Common myeloid progenitor, CD34-positive (primary cell): ENCODE results near the gene HHAT.

ENCODE experiments used
- CTCF ChIA-PET: fragments of 350-600 bp; sonication (Branson Sonifier 250); formaldehyde crosslinking; loops from one replicate; lab custom pipeline; 2021; ENCODE audit warnings: antibody characterized with exemption; lab: Charles Lee
- POLR2A ChIA-PET: fragments of 350-600 bp; sonication (Branson Sonifier 250); formaldehyde crosslinking; loops from one replicate; lab custom pipeline; 2021; ENCODE audit warnings: antibody characterized with exemption; lab: Charles Lee
- DNase-seq, 3 donors: peaks; one replicate each; pipeline versions ENCODE4 v3.0.0 to v3.0.0-alpha.2; 2013
- H3K27ac ChIP-seq, 2 experiments: 1 replicate in 1 of 2; 2 replicates in 1 of 2; pipeline ENCODE4 v1.7.0; 2013; ENCODE audit warnings: inconsistent platforms in 2 of 2, low read length in 2 of 2, mild to moderate bottlenecking in 2 of 2, low read depth in 1 of 2, moderate library complexity in 1 of 2; ENCODE audit not compliant: severe bottlenecking in 2 of 2, insufficient read depth in 1 of 2, poor library complexity in 1 of 2
- H3K27me3 ChIP-seq, 5 experiments: replicated peaks in 2 of 5; 1 replicate in 3 of 5; 2 replicates in 2 of 5; pipeline versions ENCODE4 v1.6.1 to v1.7.0; 2013; ENCODE audit warnings: low read length in 4 of 5, mild to moderate bottlenecking in 2 of 5, moderate library complexity in 2 of 5, inconsistent platforms in 1 of 5; ENCODE audit not compliant: insufficient read depth in 5 of 5, control insufficient read depth in 4 of 5
- H3K36me3 ChIP-seq, 4 experiments: 1 replicate in 2 of 4; 2 replicates in 2 of 4; pipeline versions ENCODE4 v1.6.1 to v1.7.0; 2013; ENCODE audit warnings: low read length in 3 of 4, control low read depth in 1 of 4, mild to moderate bottlenecking in 1 of 4; ENCODE audit not compliant: control insufficient read depth in 4 of 4, insufficient read depth in 4 of 4
- H3K4me1 ChIP-seq, 4 experiments: 1 replicate in 3 of 4; 2 replicates in 1 of 4; pipeline versions ENCODE4 v1.6.1 to v1.7.1; 2013; ENCODE audit warnings: low read length in 3 of 4, mild to moderate bottlenecking in 3 of 4, control low read depth in 1 of 4, inconsistent platforms in 1 of 4, moderate library complexity in 1 of 4; ENCODE audit not compliant: control insufficient read depth in 4 of 4, insufficient read depth in 4 of 4; ENCODE audit errors: control extremely low read depth in 1 of 4
- H3K4me3 ChIP-seq, 7 experiments: 1 replicate in 4 of 7; 2 replicates in 3 of 7; pipeline versions ENCODE4 v1.5.1 to v1.7.0; 2013; ENCODE audit warnings: mild to moderate bottlenecking in 7 of 7, low read length in 6 of 7, moderate library complexity in 6 of 7, inconsistent platforms in 2 of 7, low read depth in 2 of 7, control low read depth in 1 of 7; ENCODE audit not compliant: insufficient read depth in 4 of 7, control insufficient read depth in 1 of 7; ENCODE audit errors: extremely low read depth in 1 of 7
- H3K9me3 ChIP-seq, 5 experiments: 1 replicate in 4 of 5; 2 replicates in 1 of 5; pipeline versions ENCODE4 v1.6.1 to v1.7.1; 2013; ENCODE audit warnings: low read length in 4 of 5, mild to moderate bottlenecking in 2 of 5, inconsistent platforms in 1 of 5, low read depth in 1 of 5, moderate library complexity in 1 of 5; ENCODE audit not compliant: control insufficient read depth in 4 of 5, insufficient read depth in 2 of 5; ENCODE audit errors: control extremely low read depth in 1 of 5
- WGBS: methylation state at CpG from one replicate; pipeline ENCODE4 v1.1.5; 2013; ENCODE audit not compliant: insufficient coverage; 5-methylcytosine and 5-hydroxymethylcytosine counted together

Gene HHAT

GRCh38 chr1:210618369-210618768, 289.7 kb downstream of the HHAT start:
- H3K9me3 ChIP-seq = no peaks in the 10 kb centered on the region
- no peak overlapping the region for H3K4me3 ChIP-seq
- no peaks in the 10 kb centered on the region for H3K36me3 ChIP-seq
- 100% methylated on average over 1 of the region's 5 CpGs for WGBS
- H3K27me3 ChIP-seq = no peaks in the 10 kb centered on the region
- no peaks in the 10 kb centered on the region for H3K4me1 ChIP-seq
- no peak for DNase-seq
- ChIA-PET POLR2A (no interaction called here), CTCF (no interaction called here)
- H3K27ac ChIP-seq = no peak overlapping the region

- H3K4me1 ChIP-seq = no peaks in the 10 kb centered on the region
- POLR2A ChIA-PET = no interaction called here
- CTCF ChIA-PET = no interaction called here
- H3K27me3 ChIP-seq = no peaks in the 10 kb centered on the region
- no peaks in the 10 kb centered on the region for H3K36me3 ChIP-seq
- no peak overlapping the region for H3K27ac ChIP-seq
- whole genome bisulfite sequencing = 94% methylated on average over 2 of the region's 6 CpGs
- DNase-seq = no peak
- H3K9me3 ChIP-seq = no peaks in the 10 kb centered on the region
- H3K4me3 ChIP-seq = no peak overlapping the region
Observed at GRCh38 chr1:210620867-210621488, 292.3 kb downstream of the HHAT start.

- CTCF ChIA-PET = no interaction called here
- no peaks in the 10 kb centered on the region for H3K27me3 ChIP-seq
- 99% methylated on average over 6 of the region's 6 CpGs for WGBS
Observed at GRCh38 chr1:210621712-210622111, 293.0 kb downstream of the HHAT start.

GRCh38 chr1:210624722-210625121, 296.0 kb downstream of the HHAT start:
- no peak for DNase-seq
- Histone ChIP-seq H3K36me3 (no peaks in the 10 kb centered on the region), H3K27me3 (no peaks in the 10 kb centered on the region), H3K9me3 (no peaks in the 10 kb centered on the region), H3K27ac (no peak overlapping the region), H3K4me3 (no peak overlapping the region), H3K4me1 (no peaks in the 10 kb centered on the region)
- POLR2A ChIA-PET = no interaction called here
- 89% methylated on average over 1 of the region's 1 CpG for WGBS
- CTCF ChIA-PET = interaction anchor here (0.6 kb wide), 1 partner anchor 26 kb away, joined by 3 read pairs; no protein-coding TSS in a partner anchor

More at GRCh38 chr1:210621712-210622111, 293.0 kb downstream of the HHAT start:
- H3K9me3 ChIP-seq = no peaks in the 10 kb centered on the region
- no peak overlapping the region for H3K27ac ChIP-seq
- DNase-seq = no peak
- POLR2A ChIA-PET = no interaction called here
- no peaks in the 10 kb centered on the region for H3K4me1 ChIP-seq
- no peaks in the 10 kb centered on the region for H3K36me3 ChIP-seq
- H3K4me3 ChIP-seq = no peak overlapping the region

GRCh38 chr1:210625715-210626114, 297.0 kb downstream of the HHAT start:
- H3K27me3 ChIP-seq = no peaks in the 10 kb centered on the region
- no peak overlapping the region for H3K4me3 ChIP-seq
- H3K9me3 ChIP-seq = no peaks in the 10 kb centered on the region
- no peak overlapping the region for H3K27ac ChIP-seq
- DNase-seq = no peak
- POLR2A ChIA-PET = no interaction called here
- H3K4me1 ChIP-seq = no peaks in the 10 kb centered on the region
- H3K36me3 ChIP-seq = no peaks in the 10 kb centered on the region
- CTCF ChIA-PET = interaction anchor here (1.1 kb wide), 1 partner anchor 13 kb away, joined by 3 read pairs; no protein-coding TSS in a partner anchor
- 100% methylated on average over 1 of the region's 1 CpG for WGBS

- no peaks in the 10 kb centered on the region for H3K9me3 ChIP-seq
- H3K27ac ChIP-seq = no peak overlapping the region
- WGBS = no CpG with 5 or more reads among the region's 2 CpGs
- no peak for DNase-seq
- no peaks in the 10 kb centered on the region for H3K27me3 ChIP-seq
- H3K4me1 ChIP-seq = no peaks in the 10 kb centered on the region
- ChIA-PET POLR2A (no interaction called here), CTCF (interaction anchor here (1.1 kb wide), 1 partner anchor 12 kb away, joined by 3 read pairs; no protein-coding TSS in a partner anchor)
- no peak overlapping the region for H3K4me3 ChIP-seq
- no peaks in the 10 kb centered on the region for H3K36me3 ChIP-seq
Observed at GRCh38 chr1:210626341-210626740, 297.6 kb downstream of the HHAT start.

GRCh38 chr1:210627755-210628154, 299.1 kb downstream of the HHAT start:
- H3K4me1 ChIP-seq = no peaks in the 10 kb centered on the region
- H3K4me3 ChIP-seq = no peak overlapping the region
- POLR2A ChIA-PET = no interaction called here
- H3K27me3 ChIP-seq = no peaks in the 10 kb centered on the region
- no peaks in the 10 kb centered on the region for H3K9me3 ChIP-seq
- DNase-seq = peak in 1 of 3 donors; percentile 3
- CTCF ChIA-PET = no interaction called here
- H3K27ac ChIP-seq = no peak overlapping the region
- peaks cover 0 to 2% (median 0%) of the 10 kb centered on the region in 4 experiments for H3K36me3 ChIP-seq
